Measurements from ENCODE around the gene MEGF6.
A peak's percentile ranks its signal among the peaks of the same experiment; 100 is the strongest.

Gene MEGF6

GRCh38 chr1:3601743-3602142 lies 9.6 kb downstream of the MEGF6 start:
- Mint-ChIP-seq H3K27me3 (ENCODE audit: low read depth, poor library complexity) (no peaks in the 10 kb centered on the region), H3K4me3 (no peak overlapping the region), H3K9me3 (no peaks in the 10 kb centered on the region), H3K27ac (no peak overlapping the region), H3K36me3 (ENCODE audit: low read depth) (no peaks in the 10 kb centered on the region), H3K4me1 (peaks cover 33% of the 10 kb centered on the region)
- DNase-seq, result no peak
- TF ChIP-seq CTCF (IDR thresholded peaks at IDR 0.05), result no peak

- peaks cover 33% of the 10 kb centered on the region for H3K4me1 Mint-ChIP-seq
- no peak overlapping the region for H3K27ac Mint-ChIP-seq
- H3K36me3 Mint-ChIP-seq (ENCODE audit: low read depth), result no peaks in the 10 kb centered on the region
- H3K4me3 Mint-ChIP-seq, result no peak overlapping the region
- no peaks in the 10 kb centered on the region for H3K9me3 Mint-ChIP-seq
- DNase-seq, result no peak
- no peaks in the 10 kb centered on the region for H3K27me3 Mint-ChIP-seq (ENCODE audit: low read depth, poor library complexity)
- no peak for TF ChIP-seq CTCF (IDR thresholded peaks at IDR 0.05)
Observed at GRCh38 chr1:3600354-3600753, 11.0 kb downstream of the MEGF6 start.

GRCh38 chr1:3599816-3600215 lies 11.5 kb downstream of the MEGF6 start:
- DNase-seq, result no peak
- Mint-ChIP-seq H3K27ac (no peak overlapping the region), H3K9me3 (no peaks in the 10 kb centered on the region)

GRCh38 chr1:3599286-3599811 lies 12.0 kb downstream of the MEGF6 start:
- DNase-seq, result no peak
- Mint-ChIP-seq H3K36me3 (ENCODE audit: low read depth) (no peaks in the 10 kb centered on the region), H3K4me1 (peaks cover 33% of the 10 kb centered on the region), H3K27me3 (ENCODE audit: low read depth, poor library complexity) (no peaks in the 10 kb centered on the region), H3K27ac (no peak overlapping the region), H3K4me3 (no peak overlapping the region), H3K9me3 (no peaks in the 10 kb centered on the region)
- no peak for TF ChIP-seq CTCF (IDR thresholded peaks at IDR 0.05)

More at GRCh38 chr1:3599816-3600215, 11.5 kb downstream of the MEGF6 start:
- Mint-ChIP-seq H3K4me1 (peaks cover 33% of the 10 kb centered on the region), H3K36me3 (ENCODE audit: low read depth) (no peaks in the 10 kb centered on the region), H3K27me3 (ENCODE audit: low read depth, poor library complexity) (no peaks in the 10 kb centered on the region), H3K4me3 (no peak overlapping the region)
- TF ChIP-seq CTCF (IDR thresholded peaks at IDR 0.05), result no peak

GRCh38 chr1:3598522-3599285 lies 12.6 kb downstream of the MEGF6 start:
- TF ChIP-seq CTCF (IDR thresholded peaks at IDR 0.05), result no peak
- Mint-ChIP-seq H3K36me3 (ENCODE audit: low read depth) (no peaks in the 10 kb centered on the region), H3K27me3 (ENCODE audit: low read depth, poor library complexity) (no peaks in the 10 kb centered on the region), H3K27ac (no peak overlapping the region), H3K4me1 (peaks cover 36% of the 10 kb centered on the region), H3K4me3 (no peak overlapping the region), H3K9me3 (no peaks in the 10 kb centered on the region)
- peak; percentile 61 for DNase-seq

- H3K36me3 Mint-ChIP-seq (ENCODE audit: low read depth), result no peaks in the 10 kb centered on the region
- H3K4me3 Mint-ChIP-seq, result peak overlapping the region; percentile 57
- no peaks in the 10 kb centered on the region for H3K27me3 Mint-ChIP-seq (ENCODE audit: low read depth, poor library complexity)
- no peak for TF ChIP-seq CTCF (IDR thresholded peaks at IDR 0.05)
- no peaks in the 10 kb centered on the region for H3K9me3 Mint-ChIP-seq
- H3K4me1 Mint-ChIP-seq, result peaks cover 39% of the 10 kb centered on the region
- peak overlapping the region; percentile 57 for H3K27ac Mint-ChIP-seq
- DNase-seq, result peak; percentile 55
Observed at GRCh38 chr1:3598051-3598491, 13.2 kb downstream of the MEGF6 start.

Measured in nephron progenitor cell (in vitro differentiated cells).